GM23338 (cell line): ENCODE results near the gene TNPO3. TPM values are rescaled to one million over a fixed set of nuclear protein-coding genes. Genes with fewer than 3 reads are reported as not detected.

ENCODE experiments used
- ATAC-seq: fragments of 200-7000 bp; cut with Tn5 transposase; 3 replicates; pipeline ENCODE4 v1.9.1; 2020
- DNase-seq: peaks from one replicate; pipeline ENCODE4 v3.0.0-alpha.2; 2015; ENCODE audit warnings: low spot score
- H2AFZ ChIP-seq: fragments of 200-600 bp; sonication (generic); 2 replicates; pipeline ENCODE4 v1.8.0; 2016; ENCODE audit warnings: antibody characterized with exemption, mild to moderate bottlenecking, moderate library complexity
- H3F3A ChIP-seq: fragments of 200-600 bp; sonication (generic); replicated peaks from 2 replicates; pipeline ENCODE4 v1.8.0; 2017; ENCODE audit warnings: antibody characterized with exemption, mixed run types, low read depth
- H3K27ac ChIP-seq: fragments of 200-600 bp; sonication (generic); 2 replicates; pipeline ENCODE4 v1.6.1; 2016; ENCODE audit warnings: low read depth
- H3K27me3 ChIP-seq: fragments of 200-600 bp; sonication (generic); 2 replicates; pipeline ENCODE4 v1.8.0; 2016; ENCODE audit warnings: mild to moderate bottlenecking, mixed run types, moderate library complexity; ENCODE audit not compliant: insufficient read depth
- H3K36me3 ChIP-seq: fragments of 200-600 bp; sonication (generic); 2 replicates; pipeline ENCODE4 v1.8.0; 2016; ENCODE audit warnings: mild to moderate bottlenecking; ENCODE audit not compliant: insufficient read depth
- H3K4me1 ChIP-seq: fragments of 200-600 bp; sonication (generic); 2 replicates; pipeline ENCODE4 v1.8.0; 2016; ENCODE audit warnings: mild to moderate bottlenecking, moderate library complexity; ENCODE audit not compliant: insufficient read depth
- H3K4me2 ChIP-seq: fragments of 200-600 bp; sonication (generic); 2 replicates; pipeline ENCODE4 v1.7.1; 2017; ENCODE audit warnings: mixed run types
- H3K4me3 ChIP-seq: fragments of 200-600 bp; sonication (generic); 2 replicates; pipeline ENCODE4 v1.6.1; 2016; ENCODE audit warnings: mixed run types
- H3K79me2 ChIP-seq: fragments of 200-600 bp; sonication (generic); replicated peaks from 2 replicates; pipeline ENCODE4 v1.8.0; 2017; ENCODE audit warnings: mild to moderate bottlenecking; ENCODE audit not compliant: insufficient read depth
- H3K9me2 ChIP-seq: fragments of 200-600 bp; sonication (generic); 2 replicates; pipeline ENCODE4 v1.8.0; 2017; ENCODE audit not compliant: insufficient read depth
- H4K20me1 ChIP-seq: fragments of 200-600 bp; sonication (generic); replicated peaks from 2 replicates; pipeline ENCODE4 v1.8.0; 2017; ENCODE audit warnings: mild to moderate bottlenecking; ENCODE audit not compliant: insufficient read depth
- H3K27ac Mint-ChIP-seq: 2 replicates; pipeline ENCODE4 v1.8.0; 2020; ENCODE audit warnings: inconsistent platforms, mild to moderate bottlenecking, moderate library complexity, mixed read lengths
- H3K27me3 Mint-ChIP-seq: 3 replicates; pipeline ENCODE4 v1.8.0; 2022; ENCODE audit warnings: low read depth, mild to moderate bottlenecking, moderate library complexity, mixed read lengths, inconsistent platforms; ENCODE audit not compliant: insufficient read depth, poor library complexity
- H3K36me3 Mint-ChIP-seq: 3 replicates; pipeline ENCODE4 v1.8.0; 2021; ENCODE audit warnings: low read depth, mild to moderate bottlenecking, inconsistent platforms, moderate library complexity, mixed read lengths
- H3K4me1 Mint-ChIP-seq: 3 replicates; pipeline ENCODE4 v1.8.0; 2020; ENCODE audit warnings: mild to moderate bottlenecking, inconsistent platforms, mixed read lengths
- H3K4me3 Mint-ChIP-seq: 3 replicates; pipeline ENCODE4 v1.8.0; 2021; ENCODE audit warnings: moderate library complexity, mild to moderate bottlenecking, inconsistent platforms, mixed read lengths
- H3K9me3 Mint-ChIP-seq: 3 replicates; pipeline ENCODE4 v1.8.0; 2020; ENCODE audit warnings: moderate library complexity, mild to moderate bottlenecking, inconsistent platforms, mixed read lengths
- CREB1 ChIP-seq: fragments of 250-450 bp; sonication (Bioruptor Pico); IDR thresholded peaks from 2 replicates; pipeline ENCODE4 v1.5.0; 2020; ENCODE audit warnings: low read depth, mild to moderate bottlenecking, moderate library complexity
- EZH2 ChIP-seq: fragments of 200-600 bp; sonication (generic); IDR thresholded peaks from one replicate; pipeline ENCODE4 v1.8.0; 2017; ENCODE audit warnings: antibody characterized with exemption, mild to moderate bottlenecking, low read depth; ENCODE audit not compliant: unreplicated experiment
- EZH2phosphoT487 ChIP-seq: fragments of 200-600 bp; sonication (generic); IDR thresholded peaks from one replicate; pipeline ENCODE4 v1.8.1; 2018; ENCODE audit warnings: antibody characterized with exemption; ENCODE audit not compliant: unreplicated experiment
- JUNB ChIP-seq: IDR thresholded peaks from one replicate; pipeline ENCODE4 v1.6.1; 2016; ENCODE audit warnings: antibody characterized with exemption; ENCODE audit not compliant: unreplicated experiment
- NANOG ChIP-seq: IDR thresholded peaks from 2 replicates; pipeline ENCODE4 v1.6.1; 2016; ENCODE audit warnings: antibody characterized with exemption, borderline replicate concordance
- POLR2AphosphoS5 ChIP-seq: IDR thresholded peaks from 2 replicates; pipeline ENCODE4 v1.6.1; 2016; ENCODE audit warnings: antibody characterized with exemption, low read depth
- STAT1 ChIP-seq: IDR thresholded peaks from one replicate; pipeline ENCODE4 v1.6.1; 2016; ENCODE audit warnings: antibody characterized with exemption; ENCODE audit not compliant: unreplicated experiment
- ZNF114 ChIP-seq: fragments of 250-450 bp; sonication (Bioruptor Pico); IDR thresholded peaks from 2 replicates; pipeline ENCODE4 v1.5.0; 2020; ENCODE audit warnings: mild to moderate bottlenecking, moderate library complexity
- ZNF331 ChIP-seq: fragments of 250-450 bp; sonication (Bioruptor Pico); IDR thresholded peaks from 2 replicates; pipeline ENCODE4 v1.5.0; 2020; ENCODE audit warnings: low read depth, mild to moderate bottlenecking, moderate library complexity
- polyA plus RNA-seq: library from polyadenylated mRNA; unstranded; fragments of >200 nt; fragmentation: Nextera tagmentation; extraction: Ambion mirVana; gene quantifications from 2 replicates; pipeline ENCODE4 v1.2.1, GENCODE V29; 2016
- total RNA-seq: library from RNA; depleted of rRNA; stranded (reverse); fragments of >200 nt; shearing (Covaris generic); gene quantifications from 2 replicates; pipeline ENCODE4 v1.2.3, GENCODE V29; 2014
- TF ChIP-seq, protein P1 (sequence below): fragments of 250-450 bp; sonication (Bioruptor Pico); IDR thresholded peaks from 2 replicates; pipeline ENCODE4 v1.5.0; 2020; ENCODE audit warnings: mild to moderate bottlenecking, moderate library complexity
- TF ChIP-seq, protein P2 (sequence below): IDR thresholded peaks from 2 replicates; pipeline ENCODE4 v1.6.1; 2016; ENCODE audit warnings: antibody characterized with exemption
- TF ChIP-seq, protein P3 (sequence below): IDR thresholded peaks from one replicate; pipeline ENCODE4 v1.6.1; 2018; ENCODE audit warnings: antibody characterized with exemption; ENCODE audit not compliant: unreplicated experiment
- TF ChIP-seq, protein P4 (sequence below), 2 experiments: fragments of 200-600 bp in 1 of 2; sonication (generic) in 1 of 2; conservative IDR thresholded peaks; 2 replicates each; pipeline versions ENCODE4 v1.5.1 to v1.6.1; 2016 to 2017; ENCODE audit warnings: antibody characterized with exemption in 2 of 2, low read depth in 2 of 2, mild to moderate bottlenecking in 2 of 2, moderate library complexity in 1 of 2

Gene TNPO3
- total and polyA plus RNA-seq, 2 experiments from 2014 or later, result 38.2 to 127 TPM

DNA sequence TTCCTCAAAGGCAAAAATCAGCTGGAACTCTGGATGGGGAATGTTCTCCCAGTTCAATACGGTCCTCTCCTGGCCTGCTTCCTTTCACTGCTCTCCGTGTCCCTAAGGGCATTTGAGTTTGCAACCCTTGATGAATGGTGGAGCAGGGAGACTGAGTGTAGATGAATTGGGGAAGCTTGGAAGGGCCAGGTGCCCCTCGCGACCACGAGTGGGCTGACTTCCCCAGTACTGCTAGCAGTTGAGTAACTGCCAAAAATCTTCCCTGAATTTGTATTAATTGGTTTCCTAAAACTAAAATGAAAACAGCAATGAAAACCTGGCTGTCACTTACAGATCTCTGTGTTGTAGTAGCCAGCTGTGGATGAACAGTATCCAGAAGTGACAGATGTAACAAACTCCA lies 103.6 kb downstream of the TNPO3 start:
- H3K27me3 Mint-ChIP-seq, result peaks cover 23% of the 10 kb centered on the region
- H3K4me1 ChIP-seq, result peaks cover 30% of the 10 kb centered on the region
- peaks cover 23% of the 10 kb centered on the region; the same call in 2 of the 3 replicates for H3K36me3 Mint-ChIP-seq
- no peak overlapping the region for H3K27ac Mint-ChIP-seq
- no peak for ATAC-seq
- DNase-seq, result no peak
- no peak overlapping the region for H3K4me3 Mint-ChIP-seq
- no peaks in the 10 kb centered on the region for H3K9me2 ChIP-seq
- H3K4me2 ChIP-seq, result no peak overlapping the region
- H3F3A ChIP-seq, result no peaks in the 10 kb centered on the region; the same call in 1 of the 2 replicates
- no peaks in the 10 kb centered on the region for H3K9me3 Mint-ChIP-seq
- no peaks in the 10 kb centered on the region for H3K79me2 ChIP-seq
- no peaks in the 10 kb centered on the region for H3K36me3 ChIP-seq
- no peaks in the 10 kb centered on the region; the same call in 1 of the 2 replicates for H4K20me1 ChIP-seq
- H3K27ac ChIP-seq, result no peak overlapping the region
- peaks cover 32% of the 10 kb centered on the region for H3K4me1 Mint-ChIP-seq
- no peak for TF ChIP-seq ZNF331 (CRISPR knock-in tag)
- no peak for TF ChIP-seq CREB1 (CRISPR knock-in tag)
- no peak for TF ChIP-seq NANOG
- TF ChIP-seq EZH2, result no peak
- TF ChIP-seq, protein P1, sequence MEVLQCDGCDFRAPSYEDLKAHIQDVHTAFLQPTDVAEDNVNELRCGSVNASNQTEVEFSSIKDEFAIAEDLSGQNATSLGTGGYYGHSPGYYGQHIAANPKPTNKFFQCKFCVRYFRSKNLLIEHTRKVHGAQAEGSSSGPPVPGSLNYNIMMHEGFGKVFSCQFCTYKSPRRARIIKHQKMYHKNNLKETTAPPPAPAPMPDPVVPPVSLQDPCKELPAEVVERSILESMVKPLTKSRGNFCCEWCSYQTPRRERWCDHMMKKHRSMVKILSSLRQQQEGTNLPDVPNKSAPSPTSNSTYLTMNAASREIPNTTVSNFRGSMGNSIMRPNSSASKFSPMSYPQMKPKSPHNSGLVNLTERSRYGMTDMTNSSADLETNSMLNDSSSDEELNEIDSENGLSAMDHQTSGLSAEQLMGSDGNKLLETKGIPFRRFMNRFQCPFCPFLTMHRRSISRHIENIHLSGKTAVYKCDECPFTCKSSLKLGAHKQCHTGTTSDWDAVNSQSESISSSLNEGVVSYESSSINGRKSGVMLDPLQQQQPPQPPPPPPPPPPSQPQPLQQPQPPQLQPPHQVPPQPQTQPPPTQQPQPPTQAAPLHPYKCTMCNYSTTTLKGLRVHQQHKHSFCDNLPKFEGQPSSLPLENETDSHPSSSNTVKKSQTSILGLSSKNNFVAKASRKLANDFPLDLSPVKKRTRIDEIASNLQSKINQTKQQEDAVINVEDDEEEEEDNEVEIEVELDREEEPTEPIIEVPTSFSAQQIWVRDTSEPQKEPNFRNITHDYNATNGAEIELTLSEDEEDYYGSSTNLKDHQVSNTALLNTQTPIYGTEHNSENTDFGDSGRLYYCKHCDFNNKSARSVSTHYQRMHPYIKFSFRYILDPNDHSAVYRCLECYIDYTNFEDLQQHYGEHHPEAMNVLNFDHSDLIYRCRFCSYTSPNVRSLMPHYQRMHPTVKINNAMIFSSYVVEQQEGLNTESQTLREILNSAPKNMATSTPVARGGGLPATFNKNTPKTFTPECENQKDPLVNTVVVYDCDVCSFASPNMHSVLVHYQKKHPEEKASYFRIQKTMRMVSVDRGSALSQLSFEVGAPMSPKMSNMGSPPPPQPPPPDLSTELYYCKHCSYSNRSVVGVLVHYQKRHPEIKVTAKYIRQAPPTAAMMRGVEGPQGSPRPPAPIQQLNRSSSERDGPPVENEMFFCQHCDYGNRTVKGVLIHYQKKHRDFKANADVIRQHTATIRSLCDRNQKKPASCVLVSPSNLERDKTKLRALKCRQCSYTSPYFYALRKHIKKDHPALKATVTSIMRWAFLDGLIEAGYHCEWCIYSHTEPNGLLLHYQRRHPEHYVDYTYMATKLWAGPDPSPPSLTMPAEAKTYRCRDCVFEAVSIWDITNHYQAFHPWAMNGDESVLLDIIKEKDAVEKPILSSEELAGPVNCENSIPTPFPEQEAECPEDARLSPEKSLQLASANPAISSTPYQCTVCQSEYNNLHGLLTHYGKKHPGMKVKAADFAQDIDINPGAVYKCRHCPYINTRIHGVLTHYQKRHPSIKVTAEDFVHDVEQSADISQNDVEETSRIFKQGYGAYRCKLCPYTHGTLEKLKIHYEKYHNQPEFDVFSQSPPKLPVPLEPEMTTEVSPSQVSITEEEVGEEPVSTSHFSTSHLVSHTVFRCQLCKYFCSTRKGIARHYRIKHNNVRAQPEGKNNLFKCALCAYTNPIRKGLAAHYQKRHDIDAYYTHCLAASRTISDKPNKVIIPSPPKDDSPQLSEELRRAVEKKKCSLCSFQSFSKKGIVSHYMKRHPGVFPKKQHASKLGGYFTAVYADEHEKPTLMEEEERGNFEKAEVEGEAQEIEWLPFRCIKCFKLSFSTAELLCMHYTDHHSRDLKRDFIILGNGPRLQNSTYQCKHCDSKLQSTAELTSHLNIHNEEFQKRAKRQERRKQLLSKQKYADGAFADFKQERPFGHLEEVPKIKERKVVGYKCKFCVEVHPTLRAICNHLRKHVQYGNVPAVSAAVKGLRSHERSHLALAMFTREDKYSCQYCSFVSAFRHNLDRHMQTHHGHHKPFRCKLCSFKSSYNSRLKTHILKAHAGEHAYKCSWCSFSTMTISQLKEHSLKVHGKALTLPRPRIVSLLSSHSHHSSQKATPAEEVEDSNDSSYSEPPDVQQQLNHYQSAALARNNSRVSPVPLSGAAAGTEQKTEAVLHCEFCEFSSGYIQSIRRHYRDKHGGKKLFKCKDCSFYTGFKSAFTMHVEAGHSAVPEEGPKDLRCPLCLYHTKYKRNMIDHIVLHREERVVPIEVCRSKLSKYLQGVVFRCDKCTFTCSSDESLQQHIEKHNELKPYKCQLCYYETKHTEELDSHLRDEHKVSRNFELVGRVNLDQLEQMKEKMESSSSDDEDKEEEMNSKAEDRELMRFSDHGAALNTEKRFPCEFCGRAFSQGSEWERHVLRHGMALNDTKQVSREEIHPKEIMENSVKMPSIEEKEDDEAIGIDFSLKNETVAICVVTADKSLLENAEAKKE (CRISPR knock-in tag), result no peak
- no peak for TF ChIP-seq JUNB
- TF ChIP-seq STAT1, result no peak
- no peak for TF ChIP-seq ZNF114
- TF ChIP-seq, protein P2, sequence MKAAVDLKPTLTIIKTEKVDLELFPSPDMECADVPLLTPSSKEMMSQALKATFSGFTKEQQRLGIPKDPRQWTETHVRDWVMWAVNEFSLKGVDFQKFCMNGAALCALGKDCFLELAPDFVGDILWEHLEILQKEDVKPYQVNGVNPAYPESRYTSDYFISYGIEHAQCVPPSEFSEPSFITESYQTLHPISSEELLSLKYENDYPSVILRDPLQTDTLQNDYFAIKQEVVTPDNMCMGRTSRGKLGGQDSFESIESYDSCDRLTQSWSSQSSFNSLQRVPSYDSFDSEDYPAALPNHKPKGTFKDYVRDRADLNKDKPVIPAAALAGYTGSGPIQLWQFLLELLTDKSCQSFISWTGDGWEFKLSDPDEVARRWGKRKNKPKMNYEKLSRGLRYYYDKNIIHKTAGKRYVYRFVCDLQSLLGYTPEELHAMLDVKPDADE, result no peak
- TF ChIP-seq EZH2phosphoT487, result no peak
- TF ChIP-seq POLR2AphosphoS5, result no peak
- TF ChIP-seq, protein P3, sequence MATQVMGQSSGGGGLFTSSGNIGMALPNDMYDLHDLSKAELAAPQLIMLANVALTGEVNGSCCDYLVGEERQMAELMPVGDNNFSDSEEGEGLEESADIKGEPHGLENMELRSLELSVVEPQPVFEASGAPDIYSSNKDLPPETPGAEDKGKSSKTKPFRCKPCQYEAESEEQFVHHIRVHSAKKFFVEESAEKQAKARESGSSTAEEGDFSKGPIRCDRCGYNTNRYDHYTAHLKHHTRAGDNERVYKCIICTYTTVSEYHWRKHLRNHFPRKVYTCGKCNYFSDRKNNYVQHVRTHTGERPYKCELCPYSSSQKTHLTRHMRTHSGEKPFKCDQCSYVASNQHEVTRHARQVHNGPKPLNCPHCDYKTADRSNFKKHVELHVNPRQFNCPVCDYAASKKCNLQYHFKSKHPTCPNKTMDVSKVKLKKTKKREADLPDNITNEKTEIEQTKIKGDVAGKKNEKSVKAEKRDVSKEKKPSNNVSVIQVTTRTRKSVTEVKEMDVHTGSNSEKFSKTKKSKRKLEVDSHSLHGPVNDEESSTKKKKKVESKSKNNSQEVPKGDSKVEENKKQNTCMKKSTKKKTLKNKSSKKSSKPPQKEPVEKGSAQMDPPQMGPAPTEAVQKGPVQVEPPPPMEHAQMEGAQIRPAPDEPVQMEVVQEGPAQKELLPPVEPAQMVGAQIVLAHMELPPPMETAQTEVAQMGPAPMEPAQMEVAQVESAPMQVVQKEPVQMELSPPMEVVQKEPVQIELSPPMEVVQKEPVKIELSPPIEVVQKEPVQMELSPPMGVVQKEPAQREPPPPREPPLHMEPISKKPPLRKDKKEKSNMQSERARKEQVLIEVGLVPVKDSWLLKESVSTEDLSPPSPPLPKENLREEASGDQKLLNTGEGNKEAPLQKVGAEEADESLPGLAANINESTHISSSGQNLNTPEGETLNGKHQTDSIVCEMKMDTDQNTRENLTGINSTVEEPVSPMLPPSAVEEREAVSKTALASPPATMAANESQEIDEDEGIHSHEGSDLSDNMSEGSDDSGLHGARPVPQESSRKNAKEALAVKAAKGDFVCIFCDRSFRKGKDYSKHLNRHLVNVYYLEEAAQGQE, result no peak
- TF ChIP-seq, protein P4, sequence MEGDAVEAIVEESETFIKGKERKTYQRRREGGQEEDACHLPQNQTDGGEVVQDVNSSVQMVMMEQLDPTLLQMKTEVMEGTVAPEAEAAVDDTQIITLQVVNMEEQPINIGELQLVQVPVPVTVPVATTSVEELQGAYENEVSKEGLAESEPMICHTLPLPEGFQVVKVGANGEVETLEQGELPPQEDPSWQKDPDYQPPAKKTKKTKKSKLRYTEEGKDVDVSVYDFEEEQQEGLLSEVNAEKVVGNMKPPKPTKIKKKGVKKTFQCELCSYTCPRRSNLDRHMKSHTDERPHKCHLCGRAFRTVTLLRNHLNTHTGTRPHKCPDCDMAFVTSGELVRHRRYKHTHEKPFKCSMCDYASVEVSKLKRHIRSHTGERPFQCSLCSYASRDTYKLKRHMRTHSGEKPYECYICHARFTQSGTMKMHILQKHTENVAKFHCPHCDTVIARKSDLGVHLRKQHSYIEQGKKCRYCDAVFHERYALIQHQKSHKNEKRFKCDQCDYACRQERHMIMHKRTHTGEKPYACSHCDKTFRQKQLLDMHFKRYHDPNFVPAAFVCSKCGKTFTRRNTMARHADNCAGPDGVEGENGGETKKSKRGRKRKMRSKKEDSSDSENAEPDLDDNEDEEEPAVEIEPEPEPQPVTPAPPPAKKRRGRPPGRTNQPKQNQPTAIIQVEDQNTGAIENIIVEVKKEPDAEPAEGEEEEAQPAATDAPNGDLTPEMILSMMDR (conservative IDR thresholded peaks at IDR 0.05; ENCODE audit: low read depth in 2 of 2), result no peak
- H3K4me3 ChIP-seq, result no peak overlapping the region
- no peak overlapping the region for H2AFZ ChIP-seq
- H3K27me3 ChIP-seq, result no peaks in the 10 kb centered on the region
